HG03060 (cell line): ENCODE results near the gene ATP2B1.
A peak's percentile ranks its signal among the peaks of the same experiment; 100 is the strongest.

Experiments
- ATAC-seq: cut with Tn5 transposase; IDR thresholded peaks from one replicate; pipeline ENCODE4 v1.9.1; 2021; ENCODE audit warnings: low read depth, moderate number of reproducible peaks; ENCODE audit not compliant: unreplicated experiment

Gene ATP2B1

DNA sequence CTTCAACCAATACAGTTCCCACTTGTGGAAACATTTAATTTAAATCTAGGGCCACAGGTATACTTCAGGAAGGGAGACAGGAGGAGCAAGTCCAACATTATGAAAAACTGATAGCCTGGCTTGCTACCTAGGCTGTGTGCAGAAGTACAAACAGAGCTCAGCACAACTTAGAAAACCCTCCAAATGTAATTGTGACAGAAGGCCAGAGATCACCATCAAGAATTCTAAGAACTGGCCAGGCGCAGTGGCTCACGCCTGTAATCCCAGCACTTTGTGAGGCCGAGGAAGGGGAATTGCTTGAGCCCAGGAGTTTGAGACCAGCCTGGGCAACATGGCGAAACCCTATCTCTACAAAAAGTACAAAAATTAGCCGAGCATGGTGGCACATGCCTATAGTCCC lies 14.1 kb downstream of the ATP2B1 start:
- no peak for ATAC-seq

DNA sequence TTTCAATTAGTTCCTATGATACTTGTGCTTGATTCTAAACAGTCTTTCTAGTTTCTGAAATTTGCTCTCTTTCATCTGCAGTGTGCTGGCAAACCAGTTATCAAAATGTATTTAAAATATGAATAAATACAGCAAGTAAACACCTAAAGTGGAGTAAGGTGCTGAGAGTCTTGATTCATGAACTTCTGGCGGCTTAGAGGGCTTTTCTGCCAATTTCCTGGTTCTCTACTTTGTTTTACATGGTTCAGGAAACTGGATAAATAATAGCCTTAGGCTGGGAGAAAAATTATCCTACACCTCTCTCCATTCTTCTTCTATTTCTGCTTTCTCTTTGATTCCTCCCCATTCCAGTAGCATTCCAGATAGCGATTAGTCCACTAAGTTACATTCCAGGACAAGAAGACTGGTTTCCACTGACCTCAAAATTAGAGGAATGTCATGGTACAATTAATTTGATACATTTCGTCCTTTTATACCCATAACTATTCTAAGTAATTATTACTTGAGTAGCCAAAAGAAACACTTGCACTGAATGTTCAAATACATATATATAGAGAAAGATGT lies 14.9 kb downstream of the ATP2B1 start:
- ATAC-seq: no peak

GRCh38 chr12:89692439-89692838 lies 16.2 kb downstream of the ATP2B1 start:
- ATAC-seq: no peak

DNA sequence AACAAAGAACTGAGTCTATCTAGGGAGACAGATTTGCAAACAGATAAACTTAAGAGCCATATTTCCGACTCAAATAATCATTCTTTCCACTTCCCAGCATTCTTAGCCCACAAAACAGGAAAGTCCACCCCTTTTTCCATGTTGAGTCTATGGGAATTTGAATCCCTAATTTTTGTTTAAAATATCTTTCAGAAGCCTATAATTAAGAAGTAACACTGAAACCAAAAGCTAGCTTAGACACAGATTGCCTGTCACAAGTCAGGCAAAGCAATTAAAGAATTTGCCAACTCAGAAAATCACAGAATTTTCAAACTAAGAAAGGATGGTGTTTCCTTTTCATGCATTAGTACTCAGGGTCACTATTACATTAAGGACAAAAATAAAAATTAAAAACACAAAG lies 17.0 kb downstream of the ATP2B1 start:
- ATAC-seq: no peak

DNA sequence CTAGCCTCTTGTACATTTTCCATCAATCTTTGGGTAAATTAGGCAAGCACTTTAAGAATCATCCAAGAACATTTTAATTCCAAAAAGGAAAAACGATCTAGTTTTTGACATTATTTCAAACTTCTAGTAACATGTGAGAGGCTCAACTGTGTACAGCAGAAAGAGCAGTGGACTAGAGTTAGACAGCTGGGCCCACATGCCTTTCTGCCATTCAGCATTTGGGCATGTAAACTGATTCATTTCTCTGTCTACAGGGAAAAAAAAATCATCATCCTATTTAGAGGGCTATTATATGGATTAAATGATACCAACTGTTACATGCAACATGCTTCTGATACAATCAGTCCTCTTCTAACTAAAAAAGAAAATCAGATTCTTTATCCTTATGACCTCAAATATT lies 17.7 kb downstream of the ATP2B1 start:
- no peak for ATAC-seq

- ATAC-seq: no peak
These were observed 19.3 kb downstream of the ATP2B1 start for GRCh38 chr12:89689306-89689705.

GRCh38 chr12:89686311-89686710 lies 22.3 kb downstream of the ATP2B1 start:
- ATAC-seq: no peak

DNA sequence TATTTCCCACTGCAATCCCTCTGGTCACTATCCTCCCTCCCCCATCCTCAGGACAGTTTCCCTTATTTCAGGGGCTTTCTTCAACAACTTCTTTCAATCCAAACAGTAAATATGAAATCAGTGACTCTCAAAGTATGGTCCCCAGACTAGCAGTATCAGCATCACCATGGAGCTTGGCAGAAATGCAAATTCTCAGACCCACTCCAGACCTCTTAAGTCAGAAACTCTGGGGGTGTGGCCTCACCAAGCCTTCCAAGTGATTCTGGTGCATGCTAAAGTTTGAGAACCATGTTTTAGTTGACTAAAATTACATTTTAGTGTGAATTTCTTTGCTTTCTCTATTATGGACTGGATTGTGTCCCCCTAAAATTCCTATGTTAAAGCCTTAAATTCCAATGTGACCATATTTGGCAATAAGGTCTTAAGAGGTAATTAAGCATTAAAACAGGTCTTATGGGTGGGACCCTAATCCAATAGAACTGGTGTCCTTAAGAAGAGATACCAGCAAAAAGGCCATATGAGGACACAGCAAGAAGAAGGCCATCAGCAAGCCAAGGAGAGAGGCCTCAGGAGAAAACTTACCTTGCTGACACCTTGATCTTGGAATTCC lies 23.2 kb downstream of the ATP2B1 start:
- no peak for ATAC-seq

GRCh38 chr12:89684136-89684535 lies 24.5 kb downstream of the ATP2B1 start:
- no peak for ATAC-seq

DNA sequence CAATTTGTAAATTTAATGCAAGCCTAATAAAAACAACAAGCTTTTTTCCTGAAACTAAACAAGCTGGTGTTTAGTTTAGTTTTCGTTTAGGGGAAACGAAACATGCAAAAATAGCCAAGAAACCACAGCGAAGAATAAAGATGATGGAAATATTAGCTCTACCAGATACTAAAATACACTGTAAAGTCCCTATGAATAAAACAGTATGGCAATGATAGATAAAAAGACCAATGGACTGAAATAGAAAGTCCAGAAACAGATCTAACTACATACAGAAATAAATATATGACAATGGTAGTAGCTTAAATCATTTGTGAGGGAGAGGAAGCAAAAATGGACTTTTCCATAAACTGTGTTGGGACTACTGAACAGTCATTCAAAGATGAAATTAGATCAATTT lies 26.4 kb downstream of the ATP2B1 start:
- ATAC-seq: no peak

DNA sequence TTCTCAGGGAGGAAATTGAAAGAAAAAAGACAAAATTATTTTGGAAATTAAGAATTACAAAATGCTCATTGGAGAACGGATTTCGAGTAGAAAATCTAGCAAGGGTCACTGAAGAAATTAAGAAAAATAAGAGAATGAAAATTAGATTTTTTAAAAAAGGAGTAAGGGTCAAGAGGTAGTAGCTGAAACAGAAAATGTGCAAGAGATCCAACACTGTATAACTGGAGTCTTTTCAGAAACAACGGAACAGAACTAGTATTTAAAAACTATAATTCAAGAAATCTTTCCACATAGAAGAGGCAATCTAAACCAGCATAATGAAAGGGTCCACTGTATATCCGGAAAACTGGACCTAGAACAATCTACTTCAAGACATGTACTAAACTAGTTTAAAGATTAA lies 28.2 kb downstream of the ATP2B1 start:
- no peak for ATAC-seq

GRCh38 chr12:89679631-89680030 lies 29.0 kb downstream of the ATP2B1 start:
- ATAC-seq: no peak

DNA sequence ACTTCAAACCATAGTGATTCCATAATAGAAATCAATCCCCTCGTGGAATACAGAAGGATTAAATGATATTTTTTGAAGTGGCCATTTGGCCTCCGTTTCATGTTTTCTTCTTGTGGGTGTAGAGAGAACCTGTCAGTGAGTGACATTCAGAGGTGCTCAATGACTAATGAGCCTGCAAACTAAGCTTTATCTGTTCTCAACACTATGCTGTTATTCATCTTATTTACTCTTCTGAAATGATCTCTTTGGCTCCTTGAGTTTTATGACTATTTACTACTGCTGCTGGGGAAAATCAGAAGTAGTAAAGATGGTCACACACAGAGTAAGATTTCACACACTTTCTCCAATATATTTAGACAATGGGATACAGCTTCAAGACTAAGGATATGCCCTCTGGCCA lies 30.4 kb downstream of the ATP2B1 start:
- no peak for ATAC-seq

DNA sequence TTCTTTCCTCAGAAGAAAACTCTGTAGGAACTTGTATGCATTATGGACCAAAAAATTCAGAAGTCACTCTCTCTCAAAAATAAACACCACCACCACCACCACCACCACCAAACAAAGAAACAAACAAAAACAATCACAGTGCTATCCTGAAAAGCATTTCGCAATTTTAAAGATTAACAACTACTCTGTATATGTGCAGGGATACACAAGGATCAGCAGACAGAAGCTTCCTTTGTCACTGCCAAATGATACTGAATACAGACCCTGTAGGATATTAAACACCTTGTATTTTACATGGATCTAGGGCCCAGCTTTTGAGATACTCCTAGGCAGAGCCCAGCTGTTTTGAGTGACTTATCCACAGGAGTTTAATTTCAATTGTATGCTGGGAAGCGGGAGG lies 31.7 kb downstream of the ATP2B1 start:
- ATAC-seq: no peak

- ATAC-seq: peak; percentile 27
These were observed 34.2 kb downstream of the ATP2B1 start for GRCh38 chr12:89674326-89674942.

DNA sequence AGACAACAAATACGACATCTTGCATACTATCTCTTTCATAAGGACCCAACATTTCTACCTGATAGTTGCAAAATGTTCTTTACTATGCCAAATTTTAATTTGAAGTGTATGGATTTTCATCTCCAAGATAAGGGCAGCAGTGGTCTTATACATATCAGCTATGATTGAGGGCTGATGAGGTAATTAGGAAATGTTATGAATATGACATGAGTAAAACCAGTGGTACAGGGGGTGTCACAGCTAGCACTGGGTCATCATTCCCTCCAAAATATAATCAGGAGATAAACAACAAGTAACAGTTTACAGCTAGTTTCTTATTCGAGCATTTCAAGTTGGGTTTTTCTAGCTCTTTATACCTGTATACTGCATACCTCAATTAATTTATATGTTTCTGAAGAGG lies 35.0 kb downstream of the ATP2B1 start:
- ATAC-seq: no peak

DNA sequence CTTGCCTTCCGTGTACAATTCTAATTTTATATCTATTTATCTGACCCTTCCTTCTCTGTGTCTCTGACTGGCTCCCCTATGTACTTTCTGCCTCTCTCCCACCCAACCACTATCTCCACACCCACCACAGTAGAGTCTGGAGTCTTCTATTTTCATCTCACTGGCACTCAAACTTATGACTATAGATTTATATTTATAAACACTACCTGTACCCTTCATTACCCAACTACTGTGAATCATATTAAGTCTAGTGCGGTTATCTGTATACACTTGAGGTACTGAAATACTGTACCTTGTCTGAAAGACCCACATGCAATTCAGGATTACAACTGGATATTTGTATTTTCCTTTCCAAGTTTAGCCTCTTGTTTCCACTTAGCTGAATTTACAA lies 36.1 kb downstream of the ATP2B1 start:
- ATAC-seq: no peak

DNA sequence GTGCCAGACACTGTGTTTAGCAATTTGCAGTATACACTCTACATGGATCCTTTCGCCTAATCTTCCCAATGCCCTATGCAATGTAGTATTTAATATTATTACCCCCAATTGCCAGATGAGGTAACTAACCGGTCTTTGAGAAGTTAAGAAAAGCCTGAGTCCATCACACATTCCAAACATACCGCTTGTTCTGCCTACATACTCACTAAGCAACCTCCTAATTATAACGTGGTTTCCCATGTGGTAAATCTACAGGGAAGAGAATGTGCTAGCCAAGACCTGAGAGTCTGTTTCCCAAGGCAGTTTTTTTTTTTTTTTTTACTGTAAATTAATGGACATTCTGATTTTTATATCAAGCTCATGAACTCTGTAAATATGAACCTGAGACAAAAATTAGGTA lies 37.2 kb downstream of the ATP2B1 start:
- no peak for ATAC-seq

- ATAC-seq: no peak
These were observed 39.4 kb downstream of the ATP2B1 start for GRCh38 chr12:89669197-89669596.

GRCh38 chr12:89665556-89665955 lies 43.1 kb downstream of the ATP2B1 start:
- no peak for ATAC-seq

GRCh38 chr12:89664441-89664840 lies 44.2 kb downstream of the ATP2B1 start:
- ATAC-seq: no peak

GRCh38 chr12:89663577-89664357 lies 44.9 kb downstream of the ATP2B1 start:
- peak; percentile 51 for ATAC-seq
